HG02870 (cell line): ENCODE results near the gene SFT2D1.
"Not testable (repeated sequence)": the region's sequence is repeated elsewhere in the genome, so short reads cannot be mapped to it uniquely, and the experiment has no call there.

Source experiments
- ATAC-seq: cut with Tn5 transposase; IDR thresholded peaks from one replicate; pipeline ENCODE4 v1.9.1; 2021; ENCODE audit warnings: mild to moderate bottlenecking, moderate library complexity; ENCODE audit not compliant: unreplicated experiment

Gene SFT2D1

GRCh38 chr6:166342349-166343149 lies at the start of gene SFT2D1:
Gene SFT2D1, minus strand, starts transcription at chr6:166342545. Its CDS starts 64 bp downstream, at chr6:166342481.
- peak; percentile 83 for ATAC-seq

DNA sequence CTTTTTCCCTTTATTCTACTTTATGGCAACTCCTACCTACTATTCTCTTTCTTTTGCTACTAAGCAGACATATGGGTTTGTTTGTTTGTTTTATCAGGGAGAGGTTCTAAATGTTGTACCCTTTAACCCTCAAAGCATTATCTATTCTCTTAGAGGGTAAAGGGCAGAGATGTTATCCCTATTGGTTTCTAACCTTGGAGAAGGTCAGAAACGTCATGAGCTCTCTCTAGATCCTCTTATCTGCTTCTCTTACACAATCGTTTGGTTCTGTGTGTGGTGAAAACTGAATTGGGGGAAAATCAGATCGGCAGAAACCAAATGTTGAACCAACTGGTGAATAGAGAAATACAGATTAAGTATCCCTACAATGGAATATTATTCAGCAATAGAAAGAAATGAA lies 46.8 kb upstream of the SFT2D1 start:
- no peak for ATAC-seq

DNA sequence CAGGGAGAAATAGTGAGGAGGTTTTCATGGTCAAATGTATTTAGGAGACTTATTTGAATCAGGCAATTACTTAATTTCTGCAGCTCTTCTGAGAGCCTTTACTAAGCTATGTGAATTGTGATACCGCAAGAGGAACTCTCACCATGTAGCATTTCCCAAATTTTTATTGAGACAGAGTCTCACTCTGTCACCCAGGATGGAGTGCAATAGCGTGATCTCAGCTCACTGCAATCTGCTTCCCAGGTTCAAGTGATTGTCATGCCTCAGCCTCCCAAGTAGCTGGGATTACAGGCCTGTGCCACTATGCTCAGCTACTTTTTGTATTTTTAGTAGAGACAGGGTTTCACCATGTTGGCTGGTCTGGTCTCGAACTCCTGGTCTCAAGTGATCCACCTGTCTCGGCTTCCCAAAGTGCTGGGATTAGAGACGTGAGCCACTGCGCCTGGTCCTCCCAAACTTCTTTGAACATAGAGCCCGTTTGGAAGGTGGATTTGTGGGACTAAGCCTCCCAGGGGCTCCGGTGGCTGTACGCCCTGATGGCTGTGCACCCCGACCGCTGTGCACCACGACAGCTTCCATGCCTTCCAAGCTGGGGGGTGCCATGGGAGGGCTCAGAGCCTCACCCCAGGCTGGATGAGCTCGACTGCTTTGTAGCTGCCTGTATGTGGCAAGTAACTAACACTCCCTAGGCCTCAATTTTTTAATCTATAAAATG lies 46.1 kb upstream of the SFT2D1 start:
- no peak for ATAC-seq

- ATAC-seq = no peak
Observed at GRCh38 chr6:166387642-166388289, 45.4 kb upstream of the SFT2D1 start.

- ATAC-seq = not testable (repeated sequence)
Observed at GRCh38 chr6:166387098-166387497, 44.8 kb upstream of the SFT2D1 start.

DNA sequence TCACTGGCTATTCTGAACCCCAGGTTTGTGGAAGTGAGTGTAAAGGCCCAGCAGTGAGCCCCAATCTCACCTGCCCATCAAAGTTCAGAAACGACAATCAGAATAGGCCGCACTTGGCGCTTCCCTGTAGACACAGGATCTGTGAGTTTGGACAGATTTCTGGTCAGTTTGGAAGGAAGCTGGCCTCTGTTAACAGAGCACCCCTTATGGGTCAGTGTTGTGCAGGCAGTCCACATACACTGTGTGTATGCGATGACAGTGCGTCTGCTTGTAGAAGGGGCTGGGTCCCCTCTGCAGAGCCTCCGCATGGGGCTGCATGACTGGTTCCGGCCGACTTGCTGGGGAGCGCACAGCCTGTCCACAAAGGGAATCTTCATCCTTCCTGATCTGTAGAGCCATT lies 43.8 kb upstream of the SFT2D1 start:
- no peak for ATAC-seq

- ATAC-seq = peak; percentile 1
Observed at GRCh38 chr6:166383802-166384363, 41.5 kb upstream of the SFT2D1 start.

DNA sequence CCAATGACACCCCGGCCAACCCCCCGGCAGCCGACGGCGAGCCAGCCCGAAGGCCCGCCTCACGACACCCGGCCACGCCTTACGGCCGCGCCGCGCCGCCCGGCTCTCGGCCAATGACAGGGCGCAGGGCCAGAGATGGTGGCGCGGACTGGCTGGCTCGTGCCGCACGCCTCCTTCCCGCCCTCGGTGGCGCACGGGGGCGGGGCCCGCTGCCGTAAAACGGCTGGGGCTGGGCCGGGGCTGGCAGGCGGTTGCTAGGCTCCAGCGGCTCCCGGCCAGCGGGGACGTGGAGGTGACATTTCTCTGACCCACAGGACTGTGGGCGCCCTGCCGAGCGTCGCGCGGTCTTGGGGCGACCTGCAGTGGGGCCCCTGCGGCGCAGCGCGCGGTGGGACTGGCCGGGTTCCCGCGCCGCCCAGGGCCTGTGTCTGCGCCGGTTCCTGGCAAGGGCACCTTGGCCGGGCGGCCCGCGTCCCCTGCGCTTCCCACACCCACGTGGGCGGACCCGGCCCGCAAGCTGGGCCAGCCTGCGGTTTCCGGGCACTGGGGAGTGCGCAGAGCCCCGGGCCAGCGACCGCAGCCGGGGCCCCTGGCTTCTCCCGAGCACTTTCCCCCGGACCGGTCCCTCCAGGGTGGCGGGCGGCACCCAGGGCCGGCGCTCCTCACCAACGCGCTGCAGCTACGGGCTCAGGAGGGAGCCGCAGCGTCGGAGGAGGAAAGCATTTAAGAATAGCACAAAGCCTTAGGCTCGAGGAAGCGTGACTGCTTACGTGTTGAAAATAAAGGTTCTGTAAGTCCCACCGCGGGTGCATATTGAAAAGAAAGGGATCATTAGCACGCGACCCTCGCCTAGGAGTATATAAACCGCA lies 40.8 kb upstream of the SFT2D1 start, which contains the start of gene MPC1:
Gene MPC1 (minus strand): TSS at position 8 of the 869 bp plus-strand sequence. CDS start 64 bp downstream, outside the sequence.
- ATAC-seq = peak; percentile 85

DNA sequence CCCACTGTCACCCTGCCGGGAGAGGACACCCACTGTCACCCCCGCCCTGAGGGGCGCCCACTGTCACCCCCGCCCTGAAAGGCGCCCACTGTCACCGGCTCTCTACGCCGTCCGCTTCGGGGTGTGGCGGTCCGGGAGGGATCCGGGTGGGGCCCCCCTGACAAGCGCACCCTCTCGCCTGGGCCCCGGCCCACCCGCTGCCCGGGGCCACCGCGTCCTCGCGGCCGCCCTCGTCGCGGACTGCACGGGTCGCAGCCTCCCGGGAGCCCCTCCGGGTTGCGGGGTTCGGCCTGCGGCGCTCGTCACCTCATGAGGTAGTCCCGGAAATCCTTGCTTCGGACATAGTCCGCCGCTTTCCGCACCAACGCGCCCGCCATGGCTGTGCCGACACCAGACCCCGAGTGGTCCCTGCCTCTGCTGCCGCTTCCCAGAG lies 40.2 kb upstream of the SFT2D1 start:
- peak; percentile 3 for ATAC-seq

GRCh38 chr6:166381733-166382499 lies 39.6 kb upstream of the SFT2D1 start:
- peak; percentile 42 for ATAC-seq

GRCh38 chr6:166381381-166381732 lies 39.0 kb upstream of the SFT2D1 start:
- no peak for ATAC-seq

GRCh38 chr6:166379800-166380199 lies 37.5 kb upstream of the SFT2D1 start:
- ATAC-seq = no peak

DNA sequence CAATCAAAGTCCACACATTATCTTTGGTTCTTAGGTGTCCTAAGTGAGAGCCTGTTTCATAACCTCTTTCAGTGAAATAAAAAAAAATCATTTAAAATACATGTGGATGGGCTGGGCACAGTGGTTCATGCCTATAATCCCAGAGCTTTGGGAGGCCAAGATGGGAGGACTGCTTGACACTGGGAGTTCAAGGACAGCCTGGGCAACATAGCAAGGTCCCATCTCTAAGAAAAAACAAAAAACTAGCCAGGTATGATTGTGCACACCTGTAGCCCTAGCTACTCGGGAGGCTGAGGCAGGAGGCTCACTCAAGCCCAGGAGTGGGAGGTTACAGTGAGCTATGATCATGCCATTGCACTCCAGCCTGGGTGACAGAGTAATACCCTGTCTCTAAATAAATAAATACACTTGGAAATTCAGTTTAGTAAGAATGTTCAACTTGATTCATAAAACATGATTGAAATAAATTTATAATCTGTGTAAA lies 36.8 kb upstream of the SFT2D1 start:
- ATAC-seq = no peak

- no peak for ATAC-seq
Observed at GRCh38 chr6:166377721-166378120, 35.4 kb upstream of the SFT2D1 start.

GRCh38 chr6:166375013-166375412 lies 32.7 kb upstream of the SFT2D1 start:
- no peak for ATAC-seq

DNA sequence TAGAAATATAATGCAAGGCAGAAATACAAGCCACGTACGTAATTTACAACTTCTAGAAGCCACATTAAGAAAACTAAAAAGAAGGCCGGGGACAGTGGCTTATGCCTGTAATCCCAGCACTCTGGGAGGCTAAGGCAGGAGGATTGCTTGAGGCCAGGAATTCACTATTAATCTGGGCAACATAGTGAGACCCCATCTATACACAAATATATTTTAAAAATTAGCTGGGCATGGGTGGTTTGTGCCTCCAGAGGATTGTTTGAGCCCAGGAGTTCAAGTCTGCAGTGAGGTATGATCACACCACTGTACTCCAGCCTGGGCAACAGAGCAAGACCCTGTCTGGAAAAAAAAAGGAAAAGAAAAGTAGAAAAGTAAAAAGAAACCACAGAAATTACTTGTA lies 28.1 kb upstream of the SFT2D1 start:
- ATAC-seq = no peak

- no peak for ATAC-seq
Observed at GRCh38 chr6:166369782-166370181, 27.4 kb upstream of the SFT2D1 start.

GRCh38 chr6:166366921-166367320 lies 24.6 kb upstream of the SFT2D1 start:
- ATAC-seq = no peak

DNA sequence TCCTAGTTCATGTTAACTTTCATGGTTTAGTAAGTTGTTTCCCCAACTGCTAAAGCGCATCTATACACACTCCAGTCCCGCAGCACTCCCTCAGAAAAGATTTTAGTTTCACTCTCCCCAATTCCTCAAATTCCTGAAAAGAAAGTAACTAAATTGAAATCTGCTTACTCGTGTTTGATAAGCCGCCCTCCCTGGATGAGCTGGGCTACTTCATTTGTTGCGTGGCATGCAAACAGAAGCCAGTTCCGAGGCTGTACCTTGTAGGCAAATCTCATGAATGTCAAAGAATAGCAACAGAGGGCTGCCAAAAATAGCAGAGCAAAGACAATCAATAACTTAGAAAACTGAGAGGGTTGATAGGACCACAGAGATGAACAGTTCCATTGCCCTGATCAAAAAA lies 23.5 kb upstream of the SFT2D1 start:
- no peak for ATAC-seq
